GM21447 (cell line): ENCODE data around the gene NID2.

Source experiments
- ATAC-seq: cut with Tn5 transposase; IDR thresholded peaks from one replicate; pipeline ENCODE4 v1.9.1; 2021; ENCODE audit not compliant: unreplicated experiment

NID2 gene, protein sequence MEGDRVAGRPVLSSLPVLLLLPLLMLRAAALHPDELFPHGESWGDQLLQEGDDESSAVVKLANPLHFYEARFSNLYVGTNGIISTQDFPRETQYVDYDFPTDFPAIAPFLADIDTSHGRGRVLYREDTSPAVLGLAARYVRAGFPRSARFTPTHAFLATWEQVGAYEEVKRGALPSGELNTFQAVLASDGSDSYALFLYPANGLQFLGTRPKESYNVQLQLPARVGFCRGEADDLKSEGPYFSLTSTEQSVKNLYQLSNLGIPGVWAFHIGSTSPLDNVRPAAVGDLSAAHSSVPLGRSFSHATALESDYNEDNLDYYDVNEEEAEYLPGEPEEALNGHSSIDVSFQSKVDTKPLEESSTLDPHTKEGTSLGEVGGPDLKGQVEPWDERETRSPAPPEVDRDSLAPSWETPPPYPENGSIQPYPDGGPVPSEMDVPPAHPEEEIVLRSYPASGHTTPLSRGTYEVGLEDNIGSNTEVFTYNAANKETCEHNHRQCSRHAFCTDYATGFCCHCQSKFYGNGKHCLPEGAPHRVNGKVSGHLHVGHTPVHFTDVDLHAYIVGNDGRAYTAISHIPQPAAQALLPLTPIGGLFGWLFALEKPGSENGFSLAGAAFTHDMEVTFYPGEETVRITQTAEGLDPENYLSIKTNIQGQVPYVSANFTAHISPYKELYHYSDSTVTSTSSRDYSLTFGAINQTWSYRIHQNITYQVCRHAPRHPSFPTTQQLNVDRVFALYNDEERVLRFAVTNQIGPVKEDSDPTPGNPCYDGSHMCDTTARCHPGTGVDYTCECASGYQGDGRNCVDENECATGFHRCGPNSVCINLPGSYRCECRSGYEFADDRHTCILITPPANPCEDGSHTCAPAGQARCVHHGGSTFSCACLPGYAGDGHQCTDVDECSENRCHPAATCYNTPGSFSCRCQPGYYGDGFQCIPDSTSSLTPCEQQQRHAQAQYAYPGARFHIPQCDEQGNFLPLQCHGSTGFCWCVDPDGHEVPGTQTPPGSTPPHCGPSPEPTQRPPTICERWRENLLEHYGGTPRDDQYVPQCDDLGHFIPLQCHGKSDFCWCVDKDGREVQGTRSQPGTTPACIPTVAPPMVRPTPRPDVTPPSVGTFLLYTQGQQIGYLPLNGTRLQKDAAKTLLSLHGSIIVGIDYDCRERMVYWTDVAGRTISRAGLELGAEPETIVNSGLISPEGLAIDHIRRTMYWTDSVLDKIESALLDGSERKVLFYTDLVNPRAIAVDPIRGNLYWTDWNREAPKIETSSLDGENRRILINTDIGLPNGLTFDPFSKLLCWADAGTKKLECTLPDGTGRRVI (N-terminal part only)

DNA sequence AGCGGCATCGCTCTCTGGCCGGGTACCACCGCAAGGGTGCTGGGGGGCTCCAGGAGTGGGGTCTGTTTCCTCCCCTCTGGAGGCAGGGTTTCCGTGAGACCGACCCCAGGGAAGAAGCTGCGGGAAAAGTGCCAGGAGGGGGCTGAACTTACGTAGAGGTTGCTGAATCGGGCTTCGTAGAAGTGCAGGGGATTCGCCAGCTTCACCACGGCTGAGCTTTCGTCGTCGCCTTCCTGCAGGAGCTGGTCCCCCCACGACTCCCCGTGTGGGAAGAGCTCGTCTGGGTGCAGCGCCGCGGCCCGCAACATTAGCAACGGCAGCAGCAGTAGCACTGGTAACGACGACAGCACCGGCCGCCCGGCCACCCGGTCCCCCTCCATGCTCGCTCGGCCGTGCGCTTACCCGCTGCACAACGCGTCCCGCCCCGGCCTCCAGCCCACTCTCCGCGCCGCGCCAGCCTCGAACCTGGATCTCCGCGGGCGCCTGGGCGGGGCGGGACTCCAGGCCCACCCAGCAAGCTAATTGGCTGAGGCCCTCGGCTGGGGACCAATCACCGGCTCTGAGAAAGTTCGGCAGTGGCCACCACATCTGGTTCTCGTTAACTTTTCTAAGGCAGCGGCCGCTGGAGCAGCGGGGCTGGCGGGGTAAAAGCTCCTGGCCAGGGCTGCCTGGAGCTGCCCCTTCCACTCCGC is at the start of gene NID2:
Gene NID2, minus strand, starts transcription at position 445 of the 692 bp plus-strand sequence. Its CDS starts 65 bp downstream, at position 380.
- no peak for ATAC-seq

DNA sequence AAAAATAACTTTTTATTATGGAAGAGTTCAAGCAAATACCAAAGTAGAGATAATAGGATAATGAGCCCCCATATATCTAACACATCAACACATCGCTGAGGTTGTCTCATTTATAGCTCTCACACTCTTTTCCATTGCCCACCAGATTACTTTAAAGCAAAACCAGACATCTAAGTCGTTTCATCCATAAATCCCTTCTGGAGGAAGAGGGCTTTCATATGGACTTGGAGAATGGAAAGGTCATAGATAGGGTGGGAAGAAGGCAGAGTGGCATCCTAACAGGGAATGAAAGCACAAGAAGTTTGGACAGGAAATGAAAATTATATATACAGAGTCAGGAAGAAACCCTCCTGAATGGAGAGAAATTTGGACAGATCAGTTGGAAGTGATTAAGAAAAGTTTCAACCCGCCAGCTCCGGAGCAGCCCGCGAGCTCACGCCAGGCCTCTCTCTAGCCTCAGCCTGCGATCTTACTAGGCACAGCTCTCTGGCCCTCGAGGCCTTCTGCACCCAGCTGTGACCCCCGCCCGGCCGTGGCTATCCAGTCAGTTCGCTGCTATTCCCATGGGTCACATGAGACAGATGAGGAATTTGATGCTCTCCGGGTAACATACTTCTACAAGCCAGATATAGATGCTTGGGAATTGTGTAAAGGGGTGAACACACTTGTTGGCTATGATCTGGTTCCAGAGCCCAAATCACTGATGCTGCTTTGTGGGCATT is 48.4 kb upstream of the NID2 start:
- no peak for ATAC-seq

DNA sequence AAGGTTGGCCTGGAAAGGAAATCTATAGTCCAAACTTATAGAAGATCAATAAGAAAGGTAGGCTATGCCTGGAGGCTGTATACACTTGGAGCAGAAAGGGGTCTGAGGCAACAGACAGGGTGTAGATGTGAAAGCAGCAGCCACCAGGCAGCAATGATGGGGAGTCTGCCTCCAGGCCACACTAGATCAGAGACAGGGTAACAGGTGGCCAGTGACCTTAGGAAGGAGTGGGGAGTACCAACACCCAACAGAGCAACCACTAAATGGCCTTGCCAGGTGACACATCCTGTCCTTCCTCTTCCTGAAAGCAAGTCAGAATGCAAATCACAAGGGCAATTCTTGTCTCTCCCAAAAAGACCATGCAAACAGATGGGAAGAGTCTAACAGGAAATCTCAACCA is 46.4 kb upstream of the NID2 start:
- no peak for ATAC-seq

DNA sequence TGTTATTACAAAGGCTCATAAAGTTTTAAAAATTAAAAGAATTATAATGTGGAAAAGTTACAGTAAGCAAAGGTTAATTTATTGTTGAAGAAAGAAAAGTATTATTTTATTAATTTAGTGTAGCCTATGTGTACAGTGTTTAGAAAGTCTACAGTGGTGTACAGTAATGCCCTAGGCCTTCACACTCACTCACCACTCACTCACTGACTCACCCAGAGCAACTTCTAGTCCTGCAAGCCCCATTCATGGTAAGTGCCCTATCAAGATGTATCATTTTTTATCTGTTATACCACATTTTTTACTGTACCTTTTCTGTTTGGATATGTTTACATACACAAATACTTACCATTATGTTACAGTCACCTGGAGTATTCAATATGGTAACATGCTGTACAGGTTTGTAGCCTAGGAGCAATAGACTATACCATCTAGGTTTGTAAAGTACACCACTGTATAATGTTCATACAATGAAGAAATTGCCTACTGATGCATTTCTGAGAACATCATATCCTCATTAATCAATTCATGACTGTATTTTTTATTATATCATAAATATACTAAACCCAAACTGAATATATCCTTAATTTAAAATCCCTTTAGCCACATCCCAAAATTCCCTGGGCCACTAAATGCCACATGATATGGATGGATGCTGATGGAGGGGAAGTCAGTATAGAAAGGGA is 43.6 kb upstream of the NID2 start:
- no peak for ATAC-seq

DNA sequence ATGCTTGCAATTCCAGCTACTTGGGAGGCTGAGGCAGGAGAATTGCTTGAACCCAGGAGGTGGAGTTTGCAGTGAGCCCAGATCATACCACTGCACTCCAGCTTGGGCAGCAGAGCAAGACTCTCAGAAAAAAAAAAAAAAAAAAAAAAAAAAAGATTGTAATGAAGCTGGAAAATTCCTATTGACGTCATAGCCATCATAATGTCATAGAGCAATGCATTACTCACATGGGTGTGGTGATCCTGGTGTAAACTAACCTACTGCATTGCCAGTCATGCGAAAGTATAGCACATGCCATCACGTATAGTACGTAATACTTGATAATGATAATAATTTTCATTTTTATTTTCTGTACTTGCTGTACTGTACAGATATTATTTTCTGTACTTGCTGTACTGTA is 42.7 kb upstream of the NID2 start:
- ATAC-seq: no peak

DNA sequence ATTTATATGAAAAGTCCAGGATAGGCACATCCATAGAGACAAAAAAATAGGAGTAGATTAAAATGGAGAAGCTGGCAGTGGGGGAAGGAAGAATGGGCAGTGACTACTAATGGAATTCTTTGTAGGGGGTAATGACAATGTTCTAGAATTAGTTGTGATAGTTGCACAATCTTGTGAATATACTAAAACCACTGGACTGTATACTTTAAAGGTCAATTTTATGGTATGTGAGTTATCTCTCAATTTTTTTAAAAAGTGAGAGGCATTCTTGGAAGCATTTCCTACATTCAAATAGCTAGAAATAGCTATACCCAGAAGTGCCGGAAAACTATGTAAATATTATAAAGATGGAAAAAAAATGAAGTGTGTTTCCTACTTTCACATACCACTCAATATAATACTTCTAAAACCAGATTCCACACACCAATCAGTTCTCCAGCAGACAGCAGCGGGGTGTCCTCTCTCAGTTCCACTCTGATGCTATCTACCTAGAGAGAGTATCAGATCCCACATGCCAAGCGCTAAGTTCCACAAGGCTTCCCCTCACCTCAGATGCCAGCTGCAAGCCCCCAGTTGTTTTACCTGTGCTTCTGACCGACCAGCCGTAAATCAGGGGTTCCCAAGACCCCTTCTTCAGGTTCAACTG is 41.7 kb upstream of the NID2 start:
- ATAC-seq: no peak

DNA sequence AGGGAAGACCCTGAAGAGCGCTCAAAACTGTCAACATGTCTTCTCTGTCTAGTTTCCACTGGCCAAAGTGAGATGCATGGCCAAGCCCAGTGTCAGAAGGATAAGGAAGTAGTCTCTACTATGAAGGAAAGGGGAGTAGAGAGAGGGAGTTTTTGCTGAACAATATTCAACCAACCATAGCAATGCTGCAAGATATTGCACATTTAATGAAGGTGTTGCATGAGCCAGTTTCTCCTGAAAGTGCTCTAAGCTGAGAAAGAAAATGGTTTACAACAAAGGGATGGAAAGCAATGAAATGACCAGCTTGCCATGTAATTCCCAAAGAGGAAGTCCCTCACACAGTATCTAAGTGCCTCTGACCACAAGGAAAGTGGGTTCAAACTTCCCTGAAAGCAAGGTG is 40.0 kb upstream of the NID2 start:
- no peak for ATAC-seq

DNA sequence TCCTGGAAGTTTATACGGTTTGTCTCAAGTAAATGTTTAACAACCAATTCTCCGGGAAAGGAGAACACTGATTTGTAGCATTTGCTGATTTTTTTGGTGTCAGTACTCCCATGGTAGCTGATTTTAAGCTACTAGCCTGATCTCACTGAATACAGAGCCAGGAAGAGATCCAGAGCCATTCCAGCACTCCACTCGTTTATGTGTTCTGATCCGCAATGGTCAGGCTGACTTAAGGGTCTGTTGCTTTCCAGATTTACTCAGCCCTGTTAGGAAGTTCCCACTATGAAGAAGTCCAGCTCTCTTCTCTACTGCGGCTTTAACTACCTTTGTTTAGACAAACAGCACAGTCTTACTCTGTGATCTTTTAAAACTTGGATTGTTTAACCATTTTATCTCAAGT is 38.0 kb upstream of the NID2 start:
- no peak for ATAC-seq

DNA sequence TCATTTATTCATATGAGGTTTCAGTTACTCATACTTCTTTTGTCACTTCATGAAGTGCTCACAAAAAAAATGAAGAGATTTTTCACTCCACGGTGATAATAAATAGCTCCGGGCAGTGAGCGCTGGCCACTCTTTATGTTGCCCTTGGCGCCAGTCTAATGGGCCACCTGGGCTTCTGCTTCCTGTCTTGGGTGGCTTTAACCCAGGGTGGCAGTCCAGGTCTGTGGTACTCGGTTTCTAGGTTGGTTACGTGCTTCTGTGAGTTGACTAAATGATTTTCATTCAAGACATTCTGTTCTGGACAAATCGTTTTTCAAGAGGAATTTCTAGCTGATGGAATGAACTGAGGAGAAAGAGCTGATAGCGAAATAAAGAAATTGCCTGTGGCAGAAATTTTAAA is 34.6 kb upstream of the NID2 start:
- no peak for ATAC-seq

DNA sequence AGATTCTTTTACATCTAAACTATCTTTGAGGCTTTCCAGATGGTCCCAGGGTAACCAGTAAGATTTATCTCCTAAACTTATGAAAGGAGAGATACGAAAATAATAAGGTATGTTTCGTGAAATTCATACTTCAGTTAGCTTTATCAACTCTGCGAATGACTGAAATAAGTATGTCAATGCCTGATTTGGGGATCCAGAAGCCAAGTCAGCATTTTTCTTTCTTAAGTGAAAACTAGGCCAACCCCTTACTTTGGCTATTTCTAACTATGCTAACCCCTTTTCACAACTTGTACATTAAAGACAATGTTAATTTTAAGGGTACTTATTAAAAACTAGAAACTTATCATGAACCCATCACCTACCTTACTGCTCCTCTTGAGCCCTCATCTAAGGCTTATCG is 26.9 kb upstream of the NID2 start:
- ATAC-seq: no peak

DNA sequence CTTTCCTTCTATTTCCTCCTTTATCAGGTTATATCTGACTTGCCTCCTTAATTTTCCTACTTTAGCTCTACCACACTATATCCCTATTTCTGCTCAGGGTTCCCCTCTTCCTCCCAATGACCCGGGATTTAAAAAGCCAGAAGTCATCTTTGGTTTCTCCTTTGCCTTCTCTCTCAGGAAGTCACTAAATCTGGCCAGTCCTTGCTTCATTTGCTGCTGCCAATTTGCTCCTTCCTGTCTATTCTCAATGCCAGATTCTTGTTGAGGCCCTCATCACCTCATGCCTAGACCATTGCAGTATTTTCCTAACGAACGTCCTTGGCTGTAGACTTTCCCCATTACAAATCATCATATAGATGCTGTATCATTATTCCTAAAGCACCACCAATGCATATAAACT is 26.5 kb upstream of the NID2 start:
- ATAC-seq: no peak

DNA sequence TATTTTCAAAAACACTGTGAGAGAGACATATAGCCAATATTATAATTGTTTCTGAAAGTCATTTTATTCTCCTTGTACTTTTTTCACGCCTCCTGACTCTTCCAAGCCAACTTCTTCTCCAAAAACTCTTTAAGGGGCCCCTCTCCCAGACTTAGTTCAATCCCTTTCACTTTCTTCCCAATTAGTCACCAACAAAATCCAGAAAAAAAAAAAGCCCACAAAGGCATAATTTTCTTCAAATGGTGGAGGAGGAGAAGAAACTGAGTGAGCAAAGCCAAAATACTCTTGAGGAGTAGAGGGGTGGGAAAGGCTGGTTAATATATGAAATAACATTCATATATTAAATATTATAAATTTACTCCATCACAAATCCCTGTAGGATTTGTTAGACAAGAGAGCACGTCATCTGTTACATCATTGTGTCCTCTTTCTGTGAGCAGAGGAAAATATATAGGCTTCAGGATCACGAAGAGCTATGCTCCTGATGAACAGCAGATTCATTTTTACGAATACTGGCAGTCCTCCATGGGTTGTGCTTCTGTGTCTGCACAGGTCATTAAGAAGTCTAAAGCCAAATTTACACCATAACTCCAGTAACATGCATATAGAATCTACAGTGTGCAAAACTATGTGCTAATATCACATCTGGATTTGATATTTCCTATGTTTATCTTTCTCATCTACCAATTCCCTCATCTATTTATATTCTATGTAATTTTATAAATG is 25.9 kb upstream of the NID2 start:
- ATAC-seq: no peak

DNA sequence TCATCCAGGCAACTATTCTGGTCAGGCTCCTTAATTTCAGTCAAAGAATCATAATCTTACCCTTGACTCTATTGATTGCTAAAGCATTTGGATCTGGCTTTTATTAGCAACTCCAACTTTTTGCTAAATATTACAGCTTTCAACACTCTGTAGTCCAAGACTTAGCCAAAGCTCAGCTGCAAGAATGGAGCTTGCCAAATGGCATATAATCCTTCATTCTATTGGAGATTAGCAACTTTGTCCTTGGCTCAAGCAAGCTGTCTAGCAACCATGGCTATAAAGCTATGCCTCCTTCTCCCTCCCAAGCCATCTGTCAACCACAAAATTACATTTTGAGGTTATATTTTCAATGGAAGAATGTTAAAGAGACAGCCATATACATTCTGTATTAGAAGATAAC is 23.1 kb upstream of the NID2 start:
- no peak for ATAC-seq

DNA sequence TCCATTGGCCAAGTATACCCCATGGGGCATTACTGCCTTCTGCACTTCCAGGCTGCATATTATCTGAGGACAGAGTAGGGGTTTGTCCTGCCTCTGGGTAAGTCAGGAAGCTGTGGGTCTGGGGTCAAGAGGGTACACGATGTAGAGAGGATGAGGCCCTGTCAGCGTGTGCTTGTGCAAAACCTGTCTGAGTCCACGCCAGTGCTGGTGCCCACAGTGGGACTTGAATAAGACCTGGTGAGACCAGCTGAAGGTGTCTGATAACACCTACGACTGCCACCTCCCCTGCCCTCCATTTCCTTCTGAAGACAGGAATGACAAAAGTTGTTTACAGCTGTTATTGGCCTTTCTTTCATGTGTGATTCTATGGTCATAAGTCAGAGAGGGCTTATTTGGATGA is 22.1 kb upstream of the NID2 start:
- no peak for ATAC-seq

DNA sequence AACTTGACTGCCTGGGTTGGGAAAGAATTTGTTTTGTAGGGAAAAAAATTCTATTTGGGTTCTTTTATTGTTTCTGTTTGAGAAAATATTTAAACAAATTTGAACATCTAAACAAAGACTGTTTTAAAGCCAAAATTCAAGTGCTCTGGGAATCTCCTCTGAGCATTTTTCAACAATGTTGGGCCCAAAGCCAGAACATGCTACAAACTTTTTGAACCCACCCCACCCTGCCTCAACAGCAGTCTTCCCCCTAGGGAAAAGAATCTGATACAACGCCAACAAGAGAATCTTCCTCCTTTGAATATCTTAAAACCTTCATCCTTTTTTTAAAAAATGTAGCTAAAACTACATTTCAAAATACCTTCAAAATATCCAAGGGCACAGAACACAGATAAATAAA is 20.4 kb upstream of the NID2 start:
- no peak for ATAC-seq

DNA sequence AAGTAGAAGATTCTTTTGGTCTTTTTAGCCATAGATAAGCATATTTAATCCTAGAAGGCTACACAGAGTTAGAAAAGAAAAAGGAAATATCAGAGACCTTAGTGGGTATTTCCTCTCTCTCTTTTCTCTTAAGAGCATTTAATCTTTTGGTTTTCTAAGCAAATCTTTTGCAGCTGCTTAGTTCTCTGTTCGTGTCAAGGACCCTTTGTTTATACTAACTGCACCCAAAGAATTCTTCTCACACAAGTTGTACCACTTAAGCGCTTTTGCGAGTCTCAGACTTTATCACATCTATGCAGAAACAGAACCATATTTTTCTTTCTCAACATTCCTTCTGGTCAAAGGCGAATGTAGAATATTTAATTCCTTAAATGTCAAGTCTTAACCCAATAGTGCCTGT is 17.9 kb upstream of the NID2 start:
- ATAC-seq: no peak

DNA sequence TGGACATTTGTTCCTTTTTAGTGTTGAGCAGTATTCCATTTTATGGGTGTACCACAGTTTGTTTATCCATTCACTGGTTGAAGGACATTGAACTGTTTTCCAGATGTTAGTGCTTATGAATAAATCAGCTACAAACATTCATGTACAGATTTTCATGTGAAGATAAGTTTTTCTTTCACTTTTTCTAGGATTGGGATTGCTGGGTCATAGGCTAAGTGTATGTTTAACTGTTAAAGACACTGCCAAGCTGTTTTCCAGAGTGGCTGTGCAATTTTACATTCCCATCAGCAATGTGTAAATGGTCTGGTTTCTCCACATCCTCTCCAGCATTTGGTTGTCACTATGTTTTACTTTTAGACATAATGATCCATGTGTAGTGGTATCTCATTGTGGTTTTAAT is 14.0 kb upstream of the NID2 start:
- ATAC-seq: no peak

DNA sequence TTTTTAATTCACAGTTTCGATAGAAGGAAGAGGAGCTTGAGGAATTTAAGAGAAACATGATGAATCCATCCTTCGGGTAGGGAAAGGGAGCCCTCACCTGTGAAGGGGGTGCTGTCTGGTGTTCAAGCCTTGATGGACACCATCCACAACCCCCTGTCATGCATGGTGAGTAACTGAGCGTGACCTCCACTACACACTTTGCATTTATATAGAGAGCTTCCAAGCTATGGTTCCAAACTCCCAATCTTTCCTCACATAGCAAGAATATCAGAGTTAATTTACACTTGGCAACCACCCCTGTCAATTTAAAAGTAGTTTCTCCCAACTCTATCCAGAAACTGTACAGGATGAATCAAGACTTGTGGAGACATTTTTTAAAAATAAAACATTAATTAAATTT is 13.1 kb upstream of the NID2 start:
- ATAC-seq: no peak
